HepG2 (cell line): ENCODE data around the gene C2orf92. TPM values are rescaled to one million over a fixed set of nuclear protein-coding genes. Genes with fewer than 3 reads are reported as not detected.
A peak's percentile ranks its signal among the peaks of the same experiment; 100 is the strongest.

Experiments used
- ATAC-seq: fragments of 200-7000 bp; cut with Tn5 transposase; 3 replicates; pipeline ENCODE4 v1.9.1; 2020; ENCODE audit warnings: mild to moderate bottlenecking, moderate library complexity
- BruUV-seq: library from RNA; stranded (reverse); fragments of 400-500 nt; replicated peaks from 2 replicates; lab custom pipeline; 2021; lab: Mats Ljungman, UMichigan
- CTCF ChIA-PET: fragments of 300-600 bp; formaldehyde crosslinking; extraction: SDS; loops from one replicate; lab custom pipeline; 2021; ENCODE audit warnings: low total read pairs, inconsistent platforms, low intra/inter-chr PET ratio; lab: Yijun Ruan, JAX
- POLR2A ChIA-PET: fragments of 350-600 bp; sonication (Branson Sonifier 250); formaldehyde crosslinking; loops from one replicate; lab custom pipeline; 2020; ENCODE audit warnings: antibody characterized with exemption, inconsistent platforms; lab: Yijun Ruan, JAX
- DNase-seq: peaks from one replicate; pipeline ENCODE4 v3.0.0-alpha.2; 2015; ENCODE audit warnings: low spot score
- FAIRE-seq: peaks from 3 replicates; lab custom pipeline; 2011; peaks lifted over from hg19 to GRCh38; lab: Jason Lieb, UNC
- H2AFZ ChIP-seq: one replicate; pipeline ENCODE4 v1.6.1; 2011; ENCODE audit warnings: low read length, inconsistent platforms
- H3K27ac ChIP-seq: fragments of 300-600 bp; 3 replicates; pipeline ENCODE4 v1.8.0; 2011; ENCODE audit warnings: mixed run types, mild to moderate bottlenecking, mixed read lengths, low read length, inconsistent platforms; ENCODE audit not compliant: insufficient read depth; ENCODE audit errors: extremely low read length
- H3K27me3 ChIP-seq, 2 experiments: fragments of 200-600 bp in 1 of 2; 2 replicates in 1 of 2; 3 replicates in 1 of 2; pipeline versions ENCODE4 v1.6.0 to v1.8.0; 2011; ENCODE audit warnings: low read length in 2 of 2, mild to moderate bottlenecking in 2 of 2, moderate library complexity in 2 of 2, inconsistent platforms in 1 of 2; ENCODE audit not compliant: insufficient read depth in 2 of 2, control insufficient read depth in 1 of 2
- H3K36me3 ChIP-seq, 2 experiments: fragments of 200-600 bp in 1 of 2; replicated peaks in 1 of 2; 2 replicates in 1 of 2; 3 replicates in 1 of 2; pipeline versions ENCODE4 v1.5.1 to v1.8.0; 2011; ENCODE audit warnings: low read length in 2 of 2, inconsistent platforms in 1 of 2; ENCODE audit not compliant: insufficient read depth in 2 of 2, control insufficient read depth in 1 of 2
- H3K4me1 ChIP-seq: 2 replicates; pipeline ENCODE4 v1.5.1; 2012; ENCODE audit warnings: low read length, inconsistent platforms; ENCODE audit not compliant: insufficient read depth
- H3K4me2 ChIP-seq: 2 replicates; pipeline ENCODE4 v1.6.0; 2011; ENCODE audit warnings: low read depth, low read length, inconsistent platforms
- H3K4me3 ChIP-seq, 3 experiments: fragments of 200-600 bp in 1 of 3; sonication (generic), shearing (Covaris generic) in 1 of 3; replicated peaks in 1 of 3; 2 replicates each; pipeline ENCODE4 v1.5.1; 2011 to 2016; ENCODE audit warnings: low read length in 3 of 3, inconsistent platforms in 2 of 3, low read depth in 2 of 3, mild to moderate bottlenecking in 2 of 3, control low read depth in 1 of 3, mixed read lengths in 1 of 3; ENCODE audit not compliant: insufficient read depth in 1 of 3
- H3K79me2 ChIP-seq: one replicate; pipeline ENCODE4 v1.6.1; 2011; ENCODE audit warnings: low read length, inconsistent platforms; ENCODE audit not compliant: insufficient read depth
- H3K9ac ChIP-seq: 2 replicates; pipeline ENCODE4 v1.6.0; 2011; ENCODE audit warnings: mild to moderate bottlenecking, low read depth, low read length, inconsistent platforms; ENCODE audit not compliant: insufficient read depth
- H3K9me3 ChIP-seq: 2 replicates; pipeline ENCODE4 v1.5.1; 2012; ENCODE audit warnings: mild to moderate bottlenecking, low read length
- H4K20me1 ChIP-seq: 2 replicates; pipeline ENCODE4 v1.6.0; 2011; ENCODE audit warnings: inconsistent platforms, mild to moderate bottlenecking, low read length, moderate library complexity; ENCODE audit not compliant: insufficient read depth
- AGO2 ChIP-seq: fragments of 200-400 bp; formaldehyde crosslinking; optimal IDR thresholded peaks from 2 replicates; pipeline ENCODE3; 2017; ENCODE audit warnings: mild to moderate bottlenecking, low read depth, low read length, moderate library complexity
- DR1 ChIP-seq: sonication (generic); formaldehyde crosslinking; IDR thresholded peaks from 2 replicates; pipeline ENCODE4 v1.8.0; 2021; ENCODE audit warnings: mild to moderate bottlenecking, missing genetic modification reagents, inconsistent platforms
- EED ChIP-seq: sonication (generic); formaldehyde crosslinking; IDR thresholded peaks from 2 replicates; pipeline ENCODE4 v1.5.0; 2020; ENCODE audit warnings: mild to moderate bottlenecking, missing genetic modification reagents
- ELF4 ChIP-seq: sonication (generic); formaldehyde crosslinking; IDR thresholded peaks from 2 replicates; pipeline ENCODE4 v1.5.0; 2020; ENCODE audit warnings: missing genetic modification reagents, mild to moderate bottlenecking, moderate library complexity, borderline replicate concordance
- MYPOP ChIP-seq: sonication (generic); formaldehyde crosslinking; IDR thresholded peaks from 2 replicates; pipeline ENCODE4 v1.8.1; 2023; ENCODE audit warnings: mild to moderate bottlenecking, moderate library complexity, missing genetic modification reagents
- POLR2A ChIP-seq, 2 experiments: IDR thresholded peaks; 2 replicates each; pipeline ENCODE4 v1.6.1; 2011; ENCODE audit warnings: low read depth in 2 of 2, low read length in 2 of 2, mild to moderate bottlenecking in 1 of 2, moderate library complexity in 1 of 2; ENCODE audit not compliant: insufficient read depth in 1 of 2
- U2AF1 ChIP-seq: fragments of 200-400 bp; formaldehyde crosslinking; optimal IDR thresholded peaks from 2 replicates; pipeline ENCODE3; 2017; ENCODE audit warnings: mild to moderate bottlenecking, low read depth, low read length
- ZNF589 ChIP-seq: sonication (generic); formaldehyde crosslinking; conservative IDR thresholded peaks from 2 replicates; pipeline ENCODE4 v1.8.0; 2022; ENCODE audit warnings: mild to moderate bottlenecking, moderate library complexity, missing genetic modification reagents
- WGBS: methylation state at CpG from one replicate; pipeline ENCODE4 v1.1.6; 2017; ENCODE audit warnings: low lambda C conversion rate; 5-methylcytosine and 5-hydroxymethylcytosine counted together
- in situ Hi-C: cut with HindIII; loops from 2 replicates; pipeline ENCODE4 v1.10.0; 2017; ENCODE audit warnings: low pct_unique_long_range_greater_than_20kb; ENCODE audit not compliant: extremely low pct_ligation_motif_present
- intact Hi-C: fragments of 100-400 bp; cut with micrococcal nuclease; formaldehyde crosslinking; loops from one replicate; pipeline ENCODE4 v1.10.0; 2022; ENCODE audit not compliant: unreplicated experiment
- polyA plus RNA-seq, 8 experiments: library from polyadenylated mRNA; depleted of rRNA in 3 of 8; stranded (reverse) in 7 of 8; unstranded in 1 of 8; fragments of >200 nt; fragmentation: Illumina TruSeq in 4 of 8; extraction: Trizol in 4 of 8; gene quantifications; 2 replicates each; pipeline versions ENCODE4 v1.2.1 to v1.2.3, GENCODE V29; 2011 to 2016; ENCODE audit warnings: low read depth in 4 of 8, missing spikeins in 1 of 8, mixed read lengths in 1 of 8; ENCODE audit not compliant: insufficient read depth in 1 of 8
- total RNA-seq, 5 experiments: library from RNA; depleted of rRNA; stranded (reverse); fragments of >200 nt; fragmentation: Illumina TruSeq; extraction: Trizol; gene quantifications; 2 replicates each; pipeline ENCODE4 v1.2.3, GENCODE V29; 2016; ENCODE audit warnings: low read depth in 1 of 5

Gene C2orf92
- total and polyA plus RNA-seq, 2 of the 13 experiments (the other 11 are each of a cell fraction or from before 2014, with no cell fraction given), result 4.9 to 5.0 TPM

- H3K9ac ChIP-seq, result no peak overlapping the region
- WGBS, result 98% methylated on average over 6 of the region's 7 CpGs
- intact Hi-C loops (no loop called here), in situ Hi-C loops (loop anchor here (25.0 kb wide), 1 partner anchor 1594 kb away; no protein-coding TSS in a partner anchor)
- ATAC-seq (no peak), DNase-seq (no peak), FAIRE-seq (no peak)
- no peaks in the 10 kb centered on the region for H3K27me3 ChIP-seq
- H3K4me3 ChIP-seq, result no peak overlapping the region
- H3K4me1 ChIP-seq, result peaks cover 4% of the 10 kb centered on the region
- H3K27ac ChIP-seq, result no peak overlapping the region
- peak in 1 of 2 experiments; percentile 41; a peak in 2 of 4 replicates for TF ChIP-seq POLR2A (IDR thresholded peaks at IDR 0.05; ENCODE audit: insufficient read depth in 1 of 2, low read depth in 2 of 2, low read length in 2 of 2)
- TF ChIP-seq EED (CRISPR knock-in tag), result no peak
- no peak for TF ChIP-seq ELF4
- TF ChIP-seq AGO2, result peak; percentile 74
- H4K20me1 ChIP-seq, result peaks cover 1% of the 10 kb centered on the region; the same call in 1 of the 2 replicates
- H3K79me2 ChIP-seq, result no peaks in the 10 kb centered on the region
- peaks cover 8% of the 10 kb centered on the region; the same call in 1 of the 2 replicates for H3K9me3 ChIP-seq
- H3K36me3 ChIP-seq, result peaks cover 17 to 41% of the 10 kb centered on the region in 2 experiments
- ChIA-PET CTCF (no interaction called here), POLR2A (interaction anchor here (4.5 kb wide), 1 partner anchor 10 kb away, joined by 35 read pairs; the partner anchor contains the start of gene COX5B)
- no peak overlapping the region for H2AFZ ChIP-seq
- BruUV-seq, result no TSS peak
- H3K4me2 ChIP-seq, result no peak overlapping the region
Measured at GRCh38 chr2:97656129-97656755, 13.3 kb upstream of the C2orf92 start.

- Histone ChIP-seq H3K9me3 (peaks cover 8% of the 10 kb centered on the region; the same call in 1 of the 2 replicates), H3K4me1 (peaks cover 12% of the 10 kb centered on the region), H3K27me3 (no peaks in the 10 kb centered on the region), H3K4me3 (no peak overlapping the region), H3K27ac (no peak overlapping the region), H3K4me2 (no peak overlapping the region), H3K36me3 (peaks cover 20 to 41% of the 10 kb centered on the region in 2 experiments), H3K9ac (no peak overlapping the region), H4K20me1 (peaks cover 7% of the 10 kb centered on the region; the same call in 1 of the 2 replicates), H2AFZ (no peak overlapping the region), H3K79me2 (peaks cover 7% of the 10 kb centered on the region)
- no peak for TF ChIP-seq U2AF1
- TF ChIP-seq DR1, result no peak
- TF ChIP-seq ZNF589 (CRISPR knock-in tag), result no peak
- no peak for TF ChIP-seq MYPOP
- intact Hi-C loops (no loop called here), in situ Hi-C loops (loop anchor here (25.0 kb wide), 1 partner anchor 1595 kb away; no protein-coding TSS in a partner anchor)
- no peak for ATAC-seq
- FAIRE-seq, result no peak
- WGBS, result 93% methylated on average over 13 of the region's 15 CpGs
- DNase-seq, result no peak
- POLR2A ChIA-PET, result interaction anchor here (4.5 kb wide), 1 partner anchor 11 kb away, joined by 35 read pairs; the partner anchor contains the start of gene COX5B
- CTCF ChIA-PET, result no interaction called here
- BruUV-seq, result no TSS peak
Measured at GRCh38 chr2:97656905-97657587, 12.5 kb upstream of the C2orf92 start.
